GM12873 (cell line): Measurements from ENCODE around the gene XRRA1.

Experiments used
- TF ChIP-seq, protein P1 (sequence below): IDR thresholded peaks from 2 replicates; pipeline ENCODE4 v1.5.1; 2012; ENCODE audit warnings: low read depth, mild to moderate bottlenecking, moderate library complexity, low read length, control low read depth; ENCODE audit not compliant: insufficient read depth; ENCODE audit errors: missing control alignments

XRRA1 gene

DNA sequence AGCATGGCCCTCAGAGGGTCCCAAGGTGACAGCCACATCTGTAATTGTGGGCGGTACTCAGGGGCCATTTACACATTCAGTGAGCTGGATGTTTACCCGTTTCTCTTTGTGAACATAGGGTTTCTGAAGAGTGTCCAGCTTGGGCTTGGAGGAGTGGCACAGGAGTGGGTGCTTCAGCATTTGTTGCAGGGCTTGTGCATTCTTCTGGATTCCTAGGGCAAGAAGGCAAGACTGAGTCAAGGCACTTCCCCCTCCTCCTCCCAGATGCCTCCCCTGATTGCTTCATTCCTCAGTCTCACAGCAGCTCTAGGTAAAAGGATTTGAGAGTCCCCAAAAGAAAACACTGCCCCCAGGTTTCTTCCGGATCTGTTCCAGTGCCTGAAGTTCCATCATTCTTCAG, 104.8 kb downstream of the XRRA1 start:
- TF ChIP-seq, protein P1, sequence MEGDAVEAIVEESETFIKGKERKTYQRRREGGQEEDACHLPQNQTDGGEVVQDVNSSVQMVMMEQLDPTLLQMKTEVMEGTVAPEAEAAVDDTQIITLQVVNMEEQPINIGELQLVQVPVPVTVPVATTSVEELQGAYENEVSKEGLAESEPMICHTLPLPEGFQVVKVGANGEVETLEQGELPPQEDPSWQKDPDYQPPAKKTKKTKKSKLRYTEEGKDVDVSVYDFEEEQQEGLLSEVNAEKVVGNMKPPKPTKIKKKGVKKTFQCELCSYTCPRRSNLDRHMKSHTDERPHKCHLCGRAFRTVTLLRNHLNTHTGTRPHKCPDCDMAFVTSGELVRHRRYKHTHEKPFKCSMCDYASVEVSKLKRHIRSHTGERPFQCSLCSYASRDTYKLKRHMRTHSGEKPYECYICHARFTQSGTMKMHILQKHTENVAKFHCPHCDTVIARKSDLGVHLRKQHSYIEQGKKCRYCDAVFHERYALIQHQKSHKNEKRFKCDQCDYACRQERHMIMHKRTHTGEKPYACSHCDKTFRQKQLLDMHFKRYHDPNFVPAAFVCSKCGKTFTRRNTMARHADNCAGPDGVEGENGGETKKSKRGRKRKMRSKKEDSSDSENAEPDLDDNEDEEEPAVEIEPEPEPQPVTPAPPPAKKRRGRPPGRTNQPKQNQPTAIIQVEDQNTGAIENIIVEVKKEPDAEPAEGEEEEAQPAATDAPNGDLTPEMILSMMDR = no peak

DNA sequence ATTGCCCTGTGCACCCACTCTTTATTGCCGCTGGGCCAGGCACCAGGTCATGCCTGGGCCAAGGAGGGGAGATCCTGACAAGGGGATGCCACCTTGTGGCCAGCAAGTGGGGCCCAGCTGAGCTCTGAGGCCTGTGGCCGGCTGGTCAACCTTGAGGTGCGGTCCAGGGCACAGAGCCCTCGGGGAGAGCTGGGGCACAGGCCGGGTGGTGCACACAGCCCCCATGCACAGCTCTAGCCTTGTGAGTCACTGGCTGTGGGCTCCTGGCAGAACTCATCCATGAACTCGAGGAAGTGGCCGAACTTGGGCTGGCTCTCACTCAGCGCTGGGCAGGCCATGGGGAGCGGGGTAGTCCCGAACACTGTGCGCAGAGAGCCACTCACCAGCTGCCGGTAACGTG, 105.9 kb downstream of the XRRA1 start:
- TF ChIP-seq, protein P1 = no peak

DNA sequence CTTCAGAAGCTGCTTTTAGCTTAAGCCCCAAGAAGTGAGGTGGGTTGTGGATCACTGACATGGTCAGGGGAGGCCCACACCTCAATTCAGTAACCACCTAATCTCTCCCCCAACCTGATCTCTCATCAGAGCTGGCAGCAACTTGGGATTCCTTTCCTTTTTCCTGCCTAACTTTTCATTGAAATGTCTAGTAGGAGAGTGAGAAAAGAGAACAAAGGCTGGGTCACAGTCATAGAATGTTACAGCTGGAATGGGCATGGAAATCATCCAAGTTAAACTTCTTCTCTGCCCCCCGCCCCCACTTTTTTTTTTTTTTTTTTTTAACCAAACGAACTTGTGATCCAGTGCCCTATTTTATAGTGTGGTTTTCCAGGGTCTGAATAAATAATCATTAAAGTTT, 108.4 kb downstream of the XRRA1 start:
- TF ChIP-seq, protein P1 = no peak

DNA sequence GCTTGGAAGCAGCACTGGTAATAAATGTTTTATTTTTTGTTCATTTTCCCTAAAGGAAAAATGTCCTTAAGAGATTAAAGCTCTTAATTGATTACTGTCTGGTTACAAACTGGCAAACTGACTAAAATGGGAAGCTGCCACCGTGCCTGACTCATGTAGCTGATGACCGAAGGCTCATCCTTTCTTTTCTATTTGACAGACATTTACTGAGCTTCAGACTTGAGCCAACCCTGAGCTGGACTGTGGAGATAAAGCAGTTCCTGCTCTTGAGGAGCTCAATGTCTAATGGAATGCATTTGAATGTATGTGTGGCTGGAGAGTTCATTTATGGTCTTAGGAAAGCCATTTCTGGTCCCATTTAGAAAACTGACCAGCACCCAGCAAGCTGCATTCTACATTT, 108.9 kb downstream of the XRRA1 start:
- TF ChIP-seq, protein P1 = no peak

DNA sequence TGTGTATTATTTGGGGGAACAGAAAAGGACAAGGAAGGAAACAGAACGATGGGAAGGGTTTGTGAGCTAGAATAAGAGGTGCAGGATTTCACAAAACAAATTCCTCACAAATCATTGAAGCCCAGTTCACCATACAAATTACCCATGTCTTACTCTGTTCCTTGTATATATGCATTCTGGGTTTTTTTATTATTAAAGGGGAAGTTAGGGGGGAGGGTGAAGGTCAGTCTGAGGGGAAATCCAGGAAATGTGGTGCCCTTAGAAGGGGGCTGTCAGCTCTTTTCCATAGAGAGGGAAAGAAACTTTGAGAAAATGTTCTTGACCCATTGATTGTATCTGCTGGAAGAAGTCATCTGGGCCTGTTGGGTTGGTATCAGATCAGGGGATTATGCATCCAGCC, 109.4 kb downstream of the XRRA1 start:
- TF ChIP-seq, protein P1 = no peak

DNA sequence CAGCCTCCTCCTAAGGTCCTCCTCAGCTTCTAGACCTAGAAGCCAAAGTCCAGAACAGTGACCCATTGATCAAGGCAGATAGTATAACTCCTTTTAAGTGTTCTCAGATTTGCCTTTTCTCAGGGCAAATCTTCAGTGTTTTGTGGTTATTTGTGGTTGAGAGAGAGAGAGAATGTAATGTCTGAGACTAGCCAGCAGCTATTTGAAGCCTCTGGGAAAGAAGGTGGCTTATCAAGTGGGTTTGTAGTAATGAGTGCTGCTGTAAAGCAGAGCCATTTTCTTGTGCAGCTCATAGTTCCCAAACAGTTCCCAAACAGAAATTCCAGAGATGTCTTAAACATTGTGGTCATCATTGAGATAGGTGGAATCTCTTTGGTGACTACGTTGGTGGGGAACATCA, 110.7 kb downstream of the XRRA1 start:
- TF ChIP-seq, protein P1 = no peak

DNA sequence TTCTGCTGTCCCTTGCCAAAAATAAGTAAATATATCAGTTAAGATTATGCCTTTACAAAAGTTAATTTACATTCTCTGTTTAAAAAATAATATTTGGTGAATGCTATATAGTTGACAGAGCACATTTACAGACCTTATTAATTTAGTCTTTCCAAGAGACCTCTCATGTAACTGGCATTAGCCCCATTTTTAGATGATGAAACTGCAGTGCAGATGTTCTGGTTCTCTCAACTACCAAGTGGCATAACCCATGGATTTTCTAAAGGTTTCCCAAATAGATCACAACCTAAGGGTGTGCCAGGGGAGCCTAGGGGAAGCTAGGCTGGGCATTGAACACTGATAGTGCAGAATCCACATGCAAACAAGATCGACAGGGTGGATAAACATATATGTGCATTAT, 111.7 kb downstream of the XRRA1 start:
- TF ChIP-seq, protein P1 = no peak

DNA sequence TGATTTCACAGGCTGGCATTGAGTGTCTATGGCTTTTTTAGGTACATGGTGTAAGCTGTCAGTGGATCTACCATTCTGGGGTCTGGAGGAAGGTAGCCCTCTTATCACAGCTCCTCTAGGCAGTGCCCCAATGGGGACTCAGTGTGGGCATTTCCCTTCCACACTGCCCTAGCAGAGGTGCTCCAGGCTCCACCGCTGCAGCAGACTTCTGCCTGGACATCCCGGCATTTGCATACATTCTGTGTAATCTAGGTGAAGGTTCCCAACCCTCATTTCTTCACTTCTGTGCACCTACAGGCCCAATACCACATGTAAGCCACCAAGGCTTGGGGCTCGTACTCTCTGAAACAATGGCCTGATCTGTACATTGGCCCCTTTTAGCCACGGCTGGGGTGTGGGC, 122.0 kb downstream of the XRRA1 start:
- TF ChIP-seq, protein P1 = no peak
